Endothelial cell of umbilical vein (primary cell): ENCODE data around the gene IGSF3. TPM values are rescaled to one million over a fixed set of nuclear protein-coding genes. Genes with fewer than 3 reads are reported as not detected.

Source experiments
- BruUV-seq: library from RNA; stranded (reverse); fragments of 400-500 nt; replicated peaks from 2 replicates; lab custom pipeline; 2021; lab: Mats Ljungman, UMichigan
- CTCF ChIA-PET: fragments of 300-600, 350-600 bp; sonication (Branson Sonifier 250); formaldehyde crosslinking; loops from one replicate; lab custom pipeline; 2021; ENCODE audit warnings: antibody characterized with exemption, inconsistent platforms; lab: Charles Lee
- POLR2A ChIA-PET: fragments of 300-600, 350-600 bp; sonication (Branson Sonifier 250); formaldehyde crosslinking; loops from one replicate; lab custom pipeline; 2021; ENCODE audit warnings: antibody characterized with exemption, inconsistent platforms; lab: Charles Lee
- DNase-seq: peaks from one replicate; pipeline ENCODE4 v3.0.0-alpha.2; 2011; ENCODE audit warnings: low read depth, low spot score
- FAIRE-seq: peaks from 2 replicates; lab custom pipeline; 2011; peaks lifted over from hg19 to GRCh38; lab: Jason Lieb, UNC
- H2AFZ ChIP-seq: 2 replicates; pipeline ENCODE4 v1.6.0; 2012; ENCODE audit warnings: low read depth, low read length, control low read depth, inconsistent platforms
- H3K27ac ChIP-seq: 2 replicates; pipeline ENCODE4 v1.5.1; 2011; ENCODE audit warnings: low read depth, mild to moderate bottlenecking, control low read depth, low read length, moderate library complexity; ENCODE audit not compliant: insufficient read depth
- H3K27me3 ChIP-seq, 2 experiments: 2 replicates each; pipeline versions ENCODE4 v1.6.0 to v1.6.1; 2011; ENCODE audit warnings: low read length in 2 of 2, mixed read lengths in 1 of 2; ENCODE audit not compliant: control insufficient read depth in 2 of 2, insufficient read depth in 2 of 2
- H3K36me3 ChIP-seq, 2 experiments: 2 replicates in 1 of 2; 3 replicates in 1 of 2; pipeline ENCODE4 v1.5.1; 2011; ENCODE audit warnings: low read length in 2 of 2, mild to moderate bottlenecking in 1 of 2, moderate library complexity in 1 of 2; ENCODE audit not compliant: control insufficient read depth in 2 of 2, insufficient read depth in 2 of 2; ENCODE audit errors: extremely low read depth in 1 of 2
- H3K4me1 ChIP-seq: 3 replicates; pipeline ENCODE4 v1.5.1; 2011; ENCODE audit warnings: mild to moderate bottlenecking, low read length; ENCODE audit not compliant: control insufficient read depth, insufficient read depth; ENCODE audit errors: extremely low read depth
- H3K4me2 ChIP-seq: 2 replicates; pipeline ENCODE4 v1.6.1; 2011; ENCODE audit warnings: low read length, control low read depth, mixed read lengths; ENCODE audit not compliant: insufficient read depth
- H3K4me3 ChIP-seq, 3 experiments: fragments of 200-600 bp in 1 of 3; sonication (generic), shearing (Covaris generic) in 1 of 3; replicated peaks in 1 of 3; 2 replicates each; pipeline ENCODE4 v1.5.1; 2011 to 2016; ENCODE audit warnings: control low read depth in 3 of 3, low read length in 3 of 3, mild to moderate bottlenecking in 2 of 3, inconsistent platforms in 1 of 3, low read depth in 1 of 3, moderate library complexity in 1 of 3; ENCODE audit not compliant: insufficient read depth in 1 of 3
- H3K79me2 ChIP-seq: 2 replicates; pipeline ENCODE4 v1.6.0; 2012; ENCODE audit warnings: low read length, inconsistent platforms; ENCODE audit not compliant: control insufficient read depth, insufficient read depth
- H3K9ac ChIP-seq: replicated peaks from 2 replicates; pipeline ENCODE3; 2011; ENCODE audit warnings: low read length, control low read depth; ENCODE audit not compliant: insufficient read depth; ENCODE audit errors: extremely low read depth
- H3K9me1 ChIP-seq: replicated peaks from 3 replicates; pipeline ENCODE4 v1.6.0; 2011; ENCODE audit warnings: mild to moderate bottlenecking, low read length; ENCODE audit not compliant: control insufficient read depth, insufficient read depth; ENCODE audit errors: extremely low read depth
- H3K9me3 ChIP-seq: replicated peaks from 2 replicates; pipeline ENCODE4 v1.5.1; 2012; ENCODE audit warnings: low read length, inconsistent platforms; ENCODE audit not compliant: control insufficient read depth, insufficient read depth
- H4K20me1 ChIP-seq: replicated peaks from 2 replicates; pipeline ENCODE3; 2011; ENCODE audit warnings: mild to moderate bottlenecking, low read length; ENCODE audit not compliant: control insufficient read depth, insufficient read depth; ENCODE audit errors: extremely low read depth
- EZH2 ChIP-seq: IDR thresholded peaks from 2 replicates; pipeline ENCODE4 v1.6.1; 2012; ENCODE audit warnings: borderline replicate concordance, low read depth, mild to moderate bottlenecking, moderate library complexity, low read length, inconsistent platforms; ENCODE audit not compliant: severe bottlenecking
- FOS ChIP-seq: IDR thresholded peaks from 2 replicates; pipeline ENCODE4 v1.6.1; 2011; ENCODE audit warnings: mild to moderate bottlenecking, low read length, moderate library complexity, borderline replicate concordance; ENCODE audit not compliant: insufficient read depth
- GATA2 ChIP-seq: IDR thresholded peaks from 2 replicates; pipeline ENCODE4 v1.7.0; 2011; ENCODE audit warnings: low read depth, mild to moderate bottlenecking, moderate library complexity, mixed read lengths, low read length; ENCODE audit not compliant: insufficient read length, insufficient read depth
- JUN ChIP-seq: IDR thresholded peaks from 2 replicates; pipeline ENCODE4 v1.6.1; 2011; ENCODE audit warnings: borderline replicate concordance, low read depth; ENCODE audit not compliant: insufficient read length, insufficient read depth
- MAX ChIP-seq: IDR thresholded peaks from 2 replicates; pipeline ENCODE4 v1.6.1; 2011; ENCODE audit not compliant: insufficient read depth, insufficient read length
- MYC ChIP-seq: IDR thresholded peaks from one replicate; pipeline ENCODE4 v1.6.1; 2011; ENCODE audit warnings: mild to moderate bottlenecking, low read depth, low read length
- POLR2A ChIP-seq: IDR thresholded peaks from 2 replicates; pipeline ENCODE4 v1.6.1; 2012; ENCODE audit warnings: low read depth, mild to moderate bottlenecking, control low read depth, low read length
- POLR2AphosphoS5 ChIP-seq: IDR thresholded peaks from 2 replicates; pipeline ENCODE4 v1.6.1; 2012; ENCODE audit warnings: low read depth, mild to moderate bottlenecking, control low read depth, low read length, moderate library complexity; ENCODE audit not compliant: insufficient read depth
- dilution Hi-C: fragments of 300-500 bp; cut with MboI; formaldehyde crosslinking; loops from one replicate; pipeline ENCODE4 v1.15.0; 2019; ENCODE audit warnings: low sequenced_read_pairs; ENCODE audit not compliant: extremely low pct_ligation_motif_present
- intact Hi-C: fragments of 100-400 bp; cut with micrococcal nuclease; formaldehyde crosslinking; loops from one replicate; pipeline ENCODE4 v1.10.0; 2022
- polyA plus RNA-seq, 4 experiments: library from polyadenylated mRNA; depleted of rRNA in 3 of 4; stranded (reverse) in 3 of 4; unstranded in 1 of 4; fragments of >200 nt; gene quantifications; 2 replicates each; pipeline versions ENCODE4 v1.2.1 to v1.2.3, GENCODE V29; 2011 to 2012; ENCODE audit warnings: missing spikeins in 1 of 4
- total RNA-seq: library from RNA; stranded (reverse); gene quantifications from 2 replicates; pipeline ENCODE4 v1.2.3, GENCODE V29; 2021
- TF ChIP-seq, protein P1 (sequence below), 2 donors: IDR thresholded peaks; 1 replicate in 1 of 2; 2 replicates in 1 of 2; pipeline ENCODE4 v1.5.1; 2011; ENCODE audit warnings: low read length in 2 of 2, mild to moderate bottlenecking in 2 of 2, moderate library complexity in 2 of 2, control low read depth in 1 of 2, inconsistent platforms in 1 of 2, low read depth in 1 of 2; ENCODE audit not compliant: insufficient read depth in 1 of 2; ENCODE audit errors: extremely low read depth in 1 of 2

Gene IGSF3
- total and polyA plus RNA-seq, 2 donors (not counting 3 experiments of a cell fraction or from before 2014, with no cell fraction given) = 0.63 to 2.2 TPM

- Histone ChIP-seq H2AFZ (no peak overlapping the region), H3K36me3 (no peaks in the 10 kb centered on the region), H3K4me3 (no peak overlapping the region), H3K9me1 (no peaks in the 10 kb centered on the region), H3K4me1 (no peaks in the 10 kb centered on the region), H4K20me1 (no peaks in the 10 kb centered on the region), H3K9me3 (no peaks in the 10 kb centered on the region), H3K9ac (no peak overlapping the region), H3K4me2 (no peak overlapping the region), H3K27ac (no peak overlapping the region), H3K27me3 (no peaks in the 10 kb centered on the region), H3K79me2 (no peaks in the 10 kb centered on the region)
- DNase-seq = no peak
- TF ChIP-seq POLR2AphosphoS5 (no peak), POLR2A (no peak)
- ChIA-PET POLR2A (no interaction called here), CTCF (interaction anchor here (1.2 to 1.7 kb wide), 2 partner anchors 21 to 34 kb away, joined by 4 read pairs; no protein-coding TSS in a partner anchor)
- no TSS peak for BruUV-seq
- dilution Hi-C loops = no loop called here
- FAIRE-seq = no peak
- intact Hi-C loops = no loop called here
These were observed 36.7 kb upstream of the IGSF3 start for GRCh38 chr1:116704278-116704677.

DNA sequence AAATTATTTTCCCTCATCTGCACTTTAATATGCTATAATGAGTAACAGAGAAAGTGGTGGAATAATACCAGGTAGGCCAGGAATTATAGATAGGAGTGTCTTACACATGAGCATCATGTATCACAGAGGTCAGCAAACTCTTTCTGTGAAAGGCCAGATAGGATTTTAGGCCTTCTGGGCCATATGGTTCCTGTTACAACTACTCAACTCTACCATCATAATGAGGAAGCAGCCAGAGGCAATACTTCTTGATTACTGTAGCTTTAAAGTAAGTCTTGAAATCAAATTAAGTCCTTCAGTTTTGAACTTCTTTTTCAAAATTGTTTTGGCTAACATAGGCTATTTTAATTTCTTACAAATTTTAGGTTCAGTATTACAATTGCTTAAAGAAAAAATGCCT, 32.1 kb upstream of the IGSF3 start:
- Histone ChIP-seq H3K4me1 (no peaks in the 10 kb centered on the region), H2AFZ (no peak overlapping the region), H3K36me3 (no peaks in the 10 kb centered on the region), H3K79me2 (no peaks in the 10 kb centered on the region), H3K27ac (no peak overlapping the region), H3K4me3 (no peak overlapping the region), H3K9me3 (no peaks in the 10 kb centered on the region), H3K9me1 (no peaks in the 10 kb centered on the region), H3K9ac (no peak overlapping the region), H3K4me2 (no peak overlapping the region), H4K20me1 (no peaks in the 10 kb centered on the region), H3K27me3 (no peaks in the 10 kb centered on the region)
- TF ChIP-seq FOS (no peak), EZH2 (no peak), POLR2AphosphoS5 (no peak), POLR2A (no peak), GATA2 (no peak), MYC (no peak), MAX (no peak), JUN (no peak)
- TF ChIP-seq, protein P1, sequence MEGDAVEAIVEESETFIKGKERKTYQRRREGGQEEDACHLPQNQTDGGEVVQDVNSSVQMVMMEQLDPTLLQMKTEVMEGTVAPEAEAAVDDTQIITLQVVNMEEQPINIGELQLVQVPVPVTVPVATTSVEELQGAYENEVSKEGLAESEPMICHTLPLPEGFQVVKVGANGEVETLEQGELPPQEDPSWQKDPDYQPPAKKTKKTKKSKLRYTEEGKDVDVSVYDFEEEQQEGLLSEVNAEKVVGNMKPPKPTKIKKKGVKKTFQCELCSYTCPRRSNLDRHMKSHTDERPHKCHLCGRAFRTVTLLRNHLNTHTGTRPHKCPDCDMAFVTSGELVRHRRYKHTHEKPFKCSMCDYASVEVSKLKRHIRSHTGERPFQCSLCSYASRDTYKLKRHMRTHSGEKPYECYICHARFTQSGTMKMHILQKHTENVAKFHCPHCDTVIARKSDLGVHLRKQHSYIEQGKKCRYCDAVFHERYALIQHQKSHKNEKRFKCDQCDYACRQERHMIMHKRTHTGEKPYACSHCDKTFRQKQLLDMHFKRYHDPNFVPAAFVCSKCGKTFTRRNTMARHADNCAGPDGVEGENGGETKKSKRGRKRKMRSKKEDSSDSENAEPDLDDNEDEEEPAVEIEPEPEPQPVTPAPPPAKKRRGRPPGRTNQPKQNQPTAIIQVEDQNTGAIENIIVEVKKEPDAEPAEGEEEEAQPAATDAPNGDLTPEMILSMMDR (IDR thresholded peaks at IDR 0.05; ENCODE audit: extremely low read depth in 1 of 2, insufficient read depth in 1 of 2, low read depth in 1 of 2, low read length in 2 of 2) = no peak
- ChIA-PET POLR2A (no interaction called here), CTCF (no interaction called here)
- FAIRE-seq = no peak
- BruUV-seq = no TSS peak
- dilution Hi-C loops (no loop called here), intact Hi-C loops (no loop called here)
- DNase-seq = no peak
